Natural killer cell (primary cell): ENCODE measurements around the gene SMTNL1. TPM values are rescaled to one million over a fixed set of nuclear protein-coding genes. Genes with fewer than 3 reads are reported as not detected.

ENCODE experiments used
- ATAC-seq, 3 donors: fragments of 150-1000 bp in 2 of 3; fragments of 200-7000 bp in 1 of 3; cut with Tn5 transposase; 1 replicate in 1 of 3; 2 replicates in 2 of 3; pipeline ENCODE4 v1.10.0; 2021; ENCODE audit warnings: mild to moderate bottlenecking in 2 of 3, moderate library complexity in 2 of 3
- DNase-seq, 2 donors: peaks; one replicate each; pipeline versions ENCODE4 v3.0.0 to v3.0.0-alpha.2; 2013 to 2021; ENCODE audit warnings: mixed read lengths in 1 of 2
- H3K27ac ChIP-seq: one replicate; pipeline ENCODE4 v1.5.1; 2013; ENCODE audit warnings: mild to moderate bottlenecking, low read length
- H3K27me3 ChIP-seq: one replicate; pipeline ENCODE4 v1.6.1; 2013; ENCODE audit warnings: low read length; ENCODE audit not compliant: control insufficient read depth, insufficient read depth
- H3K36me3 ChIP-seq: one replicate; pipeline ENCODE4 v1.6.1; 2013; ENCODE audit warnings: low read length; ENCODE audit not compliant: control insufficient read depth, insufficient read depth
- H3K4me1 ChIP-seq: one replicate; pipeline ENCODE4 v1.6.1; 2013; ENCODE audit warnings: low read length; ENCODE audit not compliant: control insufficient read depth, insufficient read depth
- H3K4me3 ChIP-seq: one replicate; pipeline ENCODE4 v1.5.1; 2013; ENCODE audit warnings: low read length
- H3K9me3 ChIP-seq: one replicate; pipeline ENCODE4 v1.6.1; 2013; ENCODE audit warnings: low read length; ENCODE audit not compliant: control insufficient read depth, insufficient read depth
- H3K27ac Mint-ChIP-seq, 2 donors: one replicate each; pipeline ENCODE4 v1.8.0; 2022; ENCODE audit warnings: mild to moderate bottlenecking in 2 of 2, mixed read lengths in 2 of 2, moderate library complexity in 1 of 2
- H3K27me3 Mint-ChIP-seq, 2 donors: one replicate each; pipeline ENCODE4 v1.8.0; 2022; ENCODE audit warnings: low read depth in 2 of 2, mixed read lengths in 2 of 2
- H3K36me3 Mint-ChIP-seq: one replicate; pipeline ENCODE4 v1.8.0; 2022; ENCODE audit warnings: mixed read lengths
- H3K4me1 Mint-ChIP-seq, 2 donors: one replicate each; pipeline ENCODE4 v1.8.0; 2022; ENCODE audit warnings: mixed read lengths in 2 of 2
- H3K4me3 Mint-ChIP-seq: one replicate; pipeline ENCODE4 v1.8.0; 2022; ENCODE audit warnings: mild to moderate bottlenecking, moderate library complexity, mixed read lengths
- H3K9me3 Mint-ChIP-seq, 2 donors: one replicate each; pipeline ENCODE4 v1.8.0; 2022; ENCODE audit warnings: mixed read lengths in 2 of 2
- CTCF ChIP-seq: fragments of 200-600 bp; IDR thresholded peaks from one replicate; pipeline ENCODE4 v1.8.0; 2022; ENCODE audit warnings: antibody characterized with exemption
- WGBS: methylation state at CpG from one replicate; pipeline ENCODE4 v1.1.7; 2013; ENCODE audit warnings: missing lambda C conversion rate; ENCODE audit not compliant: insufficient coverage; 5-methylcytosine and 5-hydroxymethylcytosine counted together
- intact Hi-C: fragments of 100-400 bp; cut with micrococcal nuclease; formaldehyde crosslinking; loops from one replicate; pipeline ENCODE4 v1.14.2; 2022
- total RNA-seq, 4 donors: library from RNA; stranded (reverse); fragments of 120-200 nt in 1 of 4; gene quantifications; one replicate each; pipeline versions ENCODE4 v1.2.3 to v1.2.4, GENCODE V29; 2013 to 2022

Gene SMTNL1
- total RNA-seq, 3 donors from 2014 or later (not counting 1 experiment from before 2014, with no cell fraction given): not detected

- DNase-seq (no peak), ATAC-seq (no peak)
- WGBS: 91% methylated on average over 8 of the region's 8 CpGs
- Mint-ChIP-seq H3K36me3 (peaks cover 17% of the 10 kb centered on the region), H3K4me3 (no peak overlapping the region), H3K27ac (no peak overlapping the region), H3K27me3 (no peaks in the 10 kb centered on the region), H3K4me1 (peaks cover 4 to 7% of the 10 kb centered on the region in 2 donors), H3K9me3 (no peaks in the 10 kb centered on the region)
- no peak for TF ChIP-seq CTCF
- Histone ChIP-seq H3K9me3 (no peaks in the 10 kb centered on the region), H3K4me1 (no peaks in the 10 kb centered on the region), H3K27ac (no peak overlapping the region), H3K27me3 (no peaks in the 10 kb centered on the region), H3K4me3 (no peak overlapping the region), H3K36me3 (peaks cover 81% of the 10 kb centered on the region)
- intact Hi-C loops: no loop called here
Observed at GRCh38 chr11:57556041-57556440, 18.6 kb downstream of the SMTNL1 start.

GRCh38 chr11:57560146-57560545 is 22.8 kb downstream of the SMTNL1 start:
- H3K27me3 Mint-ChIP-seq: no peaks in the 10 kb centered on the region
- no peak overlapping the region for H3K4me3 Mint-ChIP-seq
- no peak overlapping the region for H3K27ac ChIP-seq
- H3K4me1 Mint-ChIP-seq: peaks cover 32 to 38% of the 10 kb centered on the region in 2 donors
- no peaks in the 10 kb centered on the region for H3K9me3 Mint-ChIP-seq
- H3K36me3 ChIP-seq: peaks cover 42% of the 10 kb centered on the region
- intact Hi-C loops: no loop called here
- no peak overlapping the region for H3K27ac Mint-ChIP-seq
- H3K4me3 ChIP-seq: no peak overlapping the region
- no peak for TF ChIP-seq CTCF
- no peak for ATAC-seq
- H3K27me3 ChIP-seq: no peaks in the 10 kb centered on the region
- H3K36me3 Mint-ChIP-seq: peaks cover 3% of the 10 kb centered on the region
- DNase-seq: no peak
- no peaks in the 10 kb centered on the region for H3K9me3 ChIP-seq
- 94% methylated on average over 4 of the region's 4 CpGs for WGBS
- peaks cover 8% of the 10 kb centered on the region for H3K4me1 ChIP-seq

GRCh38 chr11:57562596-57562995 is 25.2 kb downstream of the SMTNL1 start:
- no peaks in the 10 kb centered on the region for H3K36me3 Mint-ChIP-seq
- peaks cover 26% of the 10 kb centered on the region for H3K4me1 ChIP-seq
- peaks cover 51 to 57% of the 10 kb centered on the region in 2 donors for H3K4me1 Mint-ChIP-seq
- ATAC-seq (no peak), DNase-seq (no peak)
- H3K36me3 ChIP-seq: peaks cover 22% of the 10 kb centered on the region
- peak overlapping the region; percentile 96 to 99 for H3K27ac Mint-ChIP-seq
- no peaks in the 10 kb centered on the region for H3K9me3 Mint-ChIP-seq
- H3K27me3 Mint-ChIP-seq: no peaks in the 10 kb centered on the region
- no peak overlapping the region for H3K27ac ChIP-seq
- no peak overlapping the region for H3K4me3 ChIP-seq
- H3K9me3 ChIP-seq: no peaks in the 10 kb centered on the region
- no peak overlapping the region for H3K4me3 Mint-ChIP-seq
- 88% methylated on average over 4 of the region's 4 CpGs for WGBS
- no peaks in the 10 kb centered on the region for H3K27me3 ChIP-seq
- TF ChIP-seq CTCF: no peak
- intact Hi-C loops: no loop called here
